ENCODE results near the gene TMEM145.

Gene TMEM145

GRCh38 chr19:42287017-42287826, 25.9 kb upstream of the TMEM145 start:
- no peak for TF ChIP-seq CTCF (IDR thresholded peaks at IDR 0.05)
- H3K36me3 ChIP-seq, result peaks cover 38 to 59% (median 55%) of the 10 kb centered on the region in 3 donors
- no peaks in the 10 kb centered on the region for H3K9me3 ChIP-seq
- H3K27ac ChIP-seq, result peak overlapping the region; percentile 86 to 93
- H3K4me3 ChIP-seq, result no peak overlapping the region
- peaks cover 0 to 38% (median 38%) of the 10 kb centered on the region in 4 donors for H3K4me1 ChIP-seq
- intact Hi-C loops (cut with DNase I; ENCODE audit: low total_unique reads), result no loop called here
- no peak for DNase-seq
- no peaks in the 10 kb centered on the region for H3K27me3 ChIP-seq

- DNase-seq, result no peak
- intact Hi-C loops (cut with DNase I; ENCODE audit: low total_unique reads), result no loop called here
- Histone ChIP-seq H3K27me3 (no peaks in the 10 kb centered on the region), H3K4me3 (no peak overlapping the region), H3K36me3 (peaks cover 44 to 64% (median 61%) of the 10 kb centered on the region in 3 donors), H3K9me3 (no peaks in the 10 kb centered on the region), H3K4me1 (peaks cover 0 to 33% (median 33%) of the 10 kb centered on the region in 4 donors), H3K27ac (no peak overlapping the region)
- TF ChIP-seq CTCF (IDR thresholded peaks at IDR 0.05), result no peak
Observed at GRCh38 chr19:42287827-42288107, 25.3 kb upstream of the TMEM145 start.

- H3K27ac ChIP-seq, result no peak overlapping the region
- H3K27me3 ChIP-seq, result no peaks in the 10 kb centered on the region
- DNase-seq, result no peak
- no peak overlapping the region for H3K4me3 ChIP-seq
- peaks cover 0 to 27% (median 26%) of the 10 kb centered on the region in 4 donors for H3K4me1 ChIP-seq
- no peak for TF ChIP-seq CTCF (IDR thresholded peaks at IDR 0.05)
- intact Hi-C loops (cut with DNase I; ENCODE audit: low total_unique reads), result no loop called here
- H3K9me3 ChIP-seq, result no peaks in the 10 kb centered on the region
- H3K36me3 ChIP-seq, result peaks cover 50 to 71% (median 67%) of the 10 kb centered on the region in 3 donors
Observed at GRCh38 chr19:42288387-42288786, 24.7 kb upstream of the TMEM145 start.

GRCh38 chr19:42288881-42289555, 24.1 kb upstream of the TMEM145 start:
- peaks cover 0 to 26% (median 25%) of the 10 kb centered on the region in 4 donors for H3K4me1 ChIP-seq
- no peak overlapping the region for H3K4me3 ChIP-seq
- H3K27me3 ChIP-seq, result no peaks in the 10 kb centered on the region
- peaks cover 52 to 77% (median 73%) of the 10 kb centered on the region in 3 donors for H3K36me3 ChIP-seq
- TF ChIP-seq CTCF (IDR thresholded peaks at IDR 0.05), result no peak
- no peak overlapping the region for H3K27ac ChIP-seq
- intact Hi-C loops (cut with DNase I; ENCODE audit: low total_unique reads), result no loop called here
- H3K9me3 ChIP-seq, result no peaks in the 10 kb centered on the region
- no peak for DNase-seq

GRCh38 chr19:42289556-42290041, 23.5 kb upstream of the TMEM145 start:
- intact Hi-C loops (cut with DNase I; ENCODE audit: low total_unique reads), result loop anchor here (10.0 kb wide), 1 partner anchor 155 kb away; the partner anchor contains the start of gene POU2F2
- no peak for DNase-seq
- H3K4me3 ChIP-seq, result no peak overlapping the region
- TF ChIP-seq CTCF (IDR thresholded peaks at IDR 0.05), result no peak
- no peaks in the 10 kb centered on the region for H3K27me3 ChIP-seq
- peaks cover 52 to 83% (median 79%) of the 10 kb centered on the region in 3 donors for H3K36me3 ChIP-seq
- no peak overlapping the region for H3K27ac ChIP-seq
- no peaks in the 10 kb centered on the region for H3K9me3 ChIP-seq
- peaks cover 0 to 25% (median 24%) of the 10 kb centered on the region in 4 donors for H3K4me1 ChIP-seq

All from tibial artery (tissue), 4 donors.